Naive B cell (primary cell): ENCODE results near the gene FBXW10B. TPM values are rescaled to one million over a fixed set of nuclear protein-coding genes. Genes with fewer than 3 reads are reported as not detected.
"Not testable (repeated sequence)": the region's sequence is repeated elsewhere in the genome, so short reads cannot be mapped to it uniquely, and the experiment has no call there.

Experiments used
- ATAC-seq, 2 donors: fragments of 150-1000 bp; cut with Tn5 transposase; 2 replicates each; pipeline ENCODE4 v1.10.0; 2021; ENCODE audit warnings: low read depth in 2 of 2, mild to moderate bottlenecking in 2 of 2, moderate library complexity in 2 of 2
- DNase-seq: peaks from one replicate; pipeline ENCODE4 v3.0.0; 2022
- H3K27ac Mint-ChIP-seq, 6 donors: one replicate each; pipeline ENCODE4 v1.8.0; 2020 to 2022; ENCODE audit warnings: mild to moderate bottlenecking in 6 of 6, mixed read lengths in 6 of 6, moderate library complexity in 5 of 6, inconsistent platforms in 2 of 6
- H3K27me3 Mint-ChIP-seq, 3 donors: one replicate each; pipeline ENCODE4 v1.8.0; 2021 to 2022; ENCODE audit warnings: mixed read lengths in 3 of 3, mild to moderate bottlenecking in 1 of 3
- H3K36me3 Mint-ChIP-seq, 2 donors: one replicate each; pipeline ENCODE4 v1.8.0; 2020 to 2022; ENCODE audit warnings: mixed read lengths in 2 of 2, inconsistent platforms in 1 of 2, mild to moderate bottlenecking in 1 of 2
- H3K4me1 Mint-ChIP-seq, 3 donors: one replicate each; pipeline ENCODE4 v1.8.0; 2020 to 2022; ENCODE audit warnings: mixed read lengths in 3 of 3, inconsistent platforms in 1 of 3, mild to moderate bottlenecking in 1 of 3, moderate library complexity in 1 of 3
- H3K4me3 Mint-ChIP-seq, 8 donors: one replicate each; pipeline ENCODE4 v1.8.0; 2020 to 2022; ENCODE audit warnings: mild to moderate bottlenecking in 8 of 8, mixed read lengths in 8 of 8, moderate library complexity in 8 of 8, inconsistent platforms in 2 of 8
- H3K9me3 Mint-ChIP-seq, 7 donors: one replicate each; pipeline ENCODE4 v1.8.0; 2020 to 2022; ENCODE audit warnings: mixed read lengths in 7 of 7, mild to moderate bottlenecking in 5 of 7, inconsistent platforms in 2 of 7, moderate library complexity in 1 of 7
- polyA plus RNA-seq, 6 donors: library from polyadenylated mRNA; unstranded; fragments of 300-500 nt; fragmentation: Illumina TruSeq; gene quantifications; one replicate each; pipeline ENCODE4 v1.2.3, GENCODE V29; 2021; ENCODE audit warnings: low read depth in 6 of 6

The FBXW10B gene
- not detected for polyA plus RNA-seq

- H3K4me3 Mint-ChIP-seq, ATAC-seq, H3K4me1 Mint-ChIP-seq: not testable (repeated sequence)
Measured at GRCh38 chr17:15619331-15620058, at the start of gene FBXW10B. Gene FBXW10B (minus strand): TSS chr17:15619704. CDS start chr17:15619512, 192 bp downstream.

GRCh38 chr17:15663691-15664090, 44.2 kb upstream of the FBXW10B start:
- no peak for ATAC-seq
- Mint-ChIP-seq H3K4me3 (no peak overlapping the region), H3K27me3 (no peaks in the 10 kb centered on the region), H3K9me3 (no peaks in the 10 kb centered on the region), H3K36me3 (peaks cover 4 to 21% of the 10 kb centered on the region in 2 donors), H3K27ac (no peak overlapping the region), H3K4me1 (peaks cover 2 to 6% (median 5%) of the 10 kb centered on the region in 3 donors)
- DNase-seq: no peak

More at GRCh38 chr17:15619331-15620058, at the start of gene FBXW10B:
- H3K27me3 Mint-ChIP-seq: peaks cover 4 to 15% (median 9%) of the 10 kb centered on the region in 3 donors
- not testable (repeated sequence) for H3K36me3 Mint-ChIP-seq, H3K9me3 Mint-ChIP-seq, H3K27ac Mint-ChIP-seq, DNase-seq

- Mint-ChIP-seq H3K36me3 (peaks cover 0 to 16% of the 10 kb centered on the region in 2 donors), H3K9me3 (no peaks in the 10 kb centered on the region), H3K4me1 (peaks cover 2 to 6% (median 5%) of the 10 kb centered on the region in 3 donors), H3K4me3 (no peak overlapping the region), H3K27ac (no peak overlapping the region), H3K27me3 (no peaks in the 10 kb centered on the region)
- no peak for DNase-seq
- ATAC-seq: no peak
Measured at GRCh38 chr17:15663176-15663575, 43.7 kb upstream of the FBXW10B start.

GRCh38 chr17:15662681-15663080, 43.2 kb upstream of the FBXW10B start:
- no peak overlapping the region for H3K4me3 Mint-ChIP-seq
- H3K27ac Mint-ChIP-seq: peak overlapping the region in 1 of 6 donors; percentile 10
- H3K9me3 Mint-ChIP-seq: no peaks in the 10 kb centered on the region
- no peaks in the 10 kb centered on the region for H3K27me3 Mint-ChIP-seq
- peaks cover 2 to 6% (median 5%) of the 10 kb centered on the region in 3 donors for H3K4me1 Mint-ChIP-seq
- ATAC-seq: no peak
- H3K36me3 Mint-ChIP-seq: peaks cover 4 to 11% of the 10 kb centered on the region in 2 donors
- DNase-seq: no peak

- no peak for DNase-seq
- Mint-ChIP-seq H3K36me3 (peaks cover 10 to 11% of the 10 kb centered on the region in 2 donors), H3K27me3 (no peaks in the 10 kb centered on the region), H3K27ac (peak overlapping the region in 1 of 6 donors; percentile 58), H3K9me3 (no peaks in the 10 kb centered on the region), H3K4me1 (peaks cover 2 to 9% (median 6%) of the 10 kb centered on the region in 3 donors), H3K4me3 (peak overlapping the region in 1 of 8 donors; percentile 82)
- ATAC-seq: no peak
Measured at GRCh38 chr17:15660077-15660476, 40.6 kb upstream of the FBXW10B start.

- Mint-ChIP-seq H3K36me3 (peaks cover 10 to 11% of the 10 kb centered on the region in 2 donors), H3K4me1 (peaks cover 2 to 10% (median 6%) of the 10 kb centered on the region in 3 donors), H3K9me3 (no peaks in the 10 kb centered on the region), H3K27me3 (no peaks in the 10 kb centered on the region), H3K4me3 (no peak overlapping the region), H3K27ac (no peak overlapping the region)
- no peak for DNase-seq
- ATAC-seq: no peak
Measured at GRCh38 chr17:15659663-15660062, 40.2 kb upstream of the FBXW10B start.

- DNase-seq (no peak), ATAC-seq (no peak)
- H3K27ac Mint-ChIP-seq: no peak overlapping the region
- H3K36me3 Mint-ChIP-seq: peaks cover 7 to 11% of the 10 kb centered on the region in 2 donors
- H3K4me3 Mint-ChIP-seq: no peak overlapping the region
- peaks cover 2 to 10% (median 6%) of the 10 kb centered on the region in 3 donors for H3K4me1 Mint-ChIP-seq
- no peaks in the 10 kb centered on the region for H3K9me3 Mint-ChIP-seq
- no peaks in the 10 kb centered on the region for H3K27me3 Mint-ChIP-seq
Measured at GRCh38 chr17:15659236-15659635, 39.7 kb upstream of the FBXW10B start.

- Mint-ChIP-seq H3K27me3 (no peaks in the 10 kb centered on the region), H3K27ac (no peak overlapping the region), H3K36me3 (peaks cover 5 to 11% of the 10 kb centered on the region in 2 donors), H3K4me1 (peaks cover 2 to 10% (median 6%) of the 10 kb centered on the region in 3 donors), H3K4me3 (no peak overlapping the region), H3K9me3 (no peaks in the 10 kb centered on the region)
- ATAC-seq: no peak
- DNase-seq: no peak
Measured at GRCh38 chr17:15658296-15658695, 38.8 kb upstream of the FBXW10B start.

GRCh38 chr17:15657868-15658267, 38.4 kb upstream of the FBXW10B start:
- Mint-ChIP-seq H3K36me3 (peaks cover 9 to 11% of the 10 kb centered on the region in 2 donors), H3K4me1 (peaks cover 2 to 10% (median 6%) of the 10 kb centered on the region in 3 donors), H3K4me3 (no peak overlapping the region), H3K27ac (no peak overlapping the region), H3K27me3 (no peaks in the 10 kb centered on the region), H3K9me3 (no peaks in the 10 kb centered on the region)
- no peak for DNase-seq
- ATAC-seq: no peak

- peaks cover 0 to 6% (median 6%) of the 10 kb centered on the region in 3 donors for H3K4me1 Mint-ChIP-seq
- DNase-seq: no peak
- no peak for ATAC-seq
- H3K4me3 Mint-ChIP-seq: no peak overlapping the region
- H3K27ac Mint-ChIP-seq: no peak overlapping the region
- H3K9me3 Mint-ChIP-seq: no peaks in the 10 kb centered on the region
- peaks cover 10 to 11% of the 10 kb centered on the region in 2 donors for H3K36me3 Mint-ChIP-seq
- no peaks in the 10 kb centered on the region for H3K27me3 Mint-ChIP-seq
Measured at GRCh38 chr17:15654886-15655561, 35.5 kb upstream of the FBXW10B start.

GRCh38 chr17:15654401-15654800, 34.9 kb upstream of the FBXW10B start:
- peaks cover 10 to 11% of the 10 kb centered on the region in 2 donors for H3K36me3 Mint-ChIP-seq
- not testable (repeated sequence) for DNase-seq, H3K9me3 Mint-ChIP-seq, H3K4me1 Mint-ChIP-seq, H3K27me3 Mint-ChIP-seq, H3K27ac Mint-ChIP-seq, ATAC-seq, H3K4me3 Mint-ChIP-seq

- Mint-ChIP-seq H3K27me3 (no peaks in the 10 kb centered on the region), H3K4me1 (peaks cover 0 to 6% (median 6%) of the 10 kb centered on the region in 3 donors), H3K36me3 (peaks cover 9 to 10% of the 10 kb centered on the region in 2 donors), H3K27ac (peak overlapping the region in 2 of 6 donors; percentile 36 to 42), H3K9me3 (no peaks in the 10 kb centered on the region), H3K4me3 (no peak overlapping the region)
- no peak for ATAC-seq
- DNase-seq: no peak
Measured at GRCh38 chr17:15652960-15653359, 33.5 kb upstream of the FBXW10B start.

- ATAC-seq: no peak
- Mint-ChIP-seq H3K4me1 (peaks cover 0 to 6% (median 6%) of the 10 kb centered on the region in 3 donors), H3K36me3 (peaks cover 4 to 10% of the 10 kb centered on the region in 2 donors), H3K9me3 (no peaks in the 10 kb centered on the region), H3K27me3 (no peaks in the 10 kb centered on the region), H3K4me3 (peak overlapping the region in 1 of 8 donors; percentile 82), H3K27ac (peak overlapping the region in 3 of 6 donors; percentile 27 to 53 (median 47))
- DNase-seq: no peak
Measured at GRCh38 chr17:15651583-15652110, 32.1 kb upstream of the FBXW10B start.
